Prostate gland (tissue), 2 donors: ENCODE data around the gene PLCZ1. TPM values are rescaled to one million over a fixed set of nuclear protein-coding genes. Genes with fewer than 3 reads are reported as not detected.

Experiments used
- DNase-seq: peaks from one replicate; pipeline ENCODE4 v3.0.0-alpha.2; 2019; ENCODE audit warnings: low spot score
- H3K27ac ChIP-seq, 2 donors: fragments of 200-600 bp; sonication (generic); 2 replicates each; pipeline ENCODE4 v1.5.1; 2017 to 2019
- H3K27me3 ChIP-seq: fragments of 200-600 bp; sonication (generic); replicated peaks from 2 replicates; pipeline ENCODE4 v1.5.1; 2019; ENCODE audit not compliant: insufficient read depth
- H3K36me3 ChIP-seq, 2 donors: fragments of 200-600 bp; sonication (generic); 1 replicate in 1 of 2; 2 replicates in 1 of 2; pipeline versions ENCODE4 v1.5.1 to v1.8.1; 2017 to 2019
- H3K4me1 ChIP-seq: fragments of 200-600 bp; sonication (generic); replicated peaks from 2 replicates; pipeline ENCODE4 v1.5.1; 2019
- H3K4me3 ChIP-seq, 2 donors: fragments of 200-600 bp; sonication (generic); 2 replicates each; pipeline ENCODE4 v1.5.1; 2017 to 2019
- H3K9me3 ChIP-seq: fragments of 200-600 bp; sonication (generic); 2 replicates; pipeline ENCODE4 v1.5.1; 2017
- CTCF ChIP-seq, 4 experiments: fragments of 200-600 bp in 2 of 4; fragments of 450-650 bp in 2 of 4; sonication (generic) in 2 of 4; IDR thresholded peaks; 1 replicate in 3 of 4; 2 replicates in 1 of 4; pipeline ENCODE4 v1.5.1; 2016 to 2019; ENCODE audit warnings: antibody characterized with exemption in 4 of 4, mild to moderate bottlenecking in 2 of 4, moderate library complexity in 2 of 4
- POLR2A ChIP-seq: fragments of 450-650 bp; IDR thresholded peaks from one replicate; pipeline ENCODE4 v1.6.1; 2016; ENCODE audit warnings: antibody characterized with exemption, mild to moderate bottlenecking
- POLR2AphosphoS5 ChIP-seq: sonication (generic); formaldehyde crosslinking; IDR thresholded peaks from one replicate; pipeline ENCODE4 v1.6.1; 2017; ENCODE audit warnings: antibody characterized with exemption
- WGBS: methylation state at CpG from one replicate; pipeline ENCODE4 v1.1.5; 2018; 5-methylcytosine and 5-hydroxymethylcytosine counted together
- intact Hi-C: fragments of 100-400 bp; cut with DNase I; formaldehyde crosslinking; loops from one replicate; pipeline ENCODE4 v1.14.2; 2022
- total RNA-seq, 2 donors: library from RNA; depleted of rRNA; stranded (reverse); fragments of >200 nt; gene quantifications; one replicate each; pipeline ENCODE4 v1.1.0, GENCODE V29; 2016

The PLCZ1 gene
- total RNA-seq, 2 donors from 2014 or later, result 0.85 TPM; not detected in 1

- Histone ChIP-seq H3K27ac (no peak overlapping the region), H3K27me3 (no peaks in the 10 kb centered on the region), H3K36me3 (no peaks in the 10 kb centered on the region), H3K4me1 (no peaks in the 10 kb centered on the region), H3K4me3 (no peak overlapping the region), H3K9me3 (no peaks in the 10 kb centered on the region)
- no peak for DNase-seq
- intact Hi-C loops, result no loop called here
- 74% methylated on average over 4 of the region's 4 CpGs for WGBS
- TF ChIP-seq POLR2A, result no peak
- TF ChIP-seq POLR2AphosphoS5, result no peak
- TF ChIP-seq CTCF (IDR thresholded peaks at IDR 0.05), result no peak
These were observed 11.7 kb upstream of the PLCZ1 start for GRCh38 chr12:18749386-18749957.

- Histone ChIP-seq H3K4me3 (no peak overlapping the region), H3K27me3 (no peaks in the 10 kb centered on the region), H3K4me1 (no peaks in the 10 kb centered on the region), H3K36me3 (no peaks in the 10 kb centered on the region), H3K27ac (no peak overlapping the region), H3K9me3 (no peaks in the 10 kb centered on the region)
- no peak for TF ChIP-seq POLR2A
- no peak for TF ChIP-seq POLR2AphosphoS5
- no peak for TF ChIP-seq CTCF (IDR thresholded peaks at IDR 0.05)
- 86% methylated on average over 1 of the region's 1 CpG for WGBS
- intact Hi-C loops, result no loop called here
- DNase-seq, result no peak
These were observed 10.1 kb upstream of the PLCZ1 start for GRCh38 chr12:18747895-18748294.

GRCh38 chr12:18731156-18731555 is 6.7 kb downstream of the PLCZ1 start:
- DNase-seq, result no peak
- 82% methylated on average over 5 of the region's 5 CpGs for WGBS
- Histone ChIP-seq H3K4me1 (no peaks in the 10 kb centered on the region), H3K36me3 (no peaks in the 10 kb centered on the region), H3K27ac (no peak overlapping the region), H3K27me3 (no peaks in the 10 kb centered on the region), H3K4me3 (no peak overlapping the region), H3K9me3 (no peaks in the 10 kb centered on the region)
- intact Hi-C loops, result no loop called here
- TF ChIP-seq POLR2A (no peak), CTCF (IDR thresholded peaks at IDR 0.05) (no peak), POLR2AphosphoS5 (no peak)

GRCh38 chr12:18723752-18724151 is 14.1 kb downstream of the PLCZ1 start:
- peak; percentile 19 for DNase-seq
- Histone ChIP-seq H3K36me3 (no peaks in the 10 kb centered on the region), H3K27me3 (no peaks in the 10 kb centered on the region), H3K27ac (no peak overlapping the region), H3K4me1 (no peaks in the 10 kb centered on the region), H3K9me3 (no peaks in the 10 kb centered on the region), H3K4me3 (no peak overlapping the region)
- 43% methylated on average over 2 of the region's 2 CpGs for WGBS
- TF ChIP-seq POLR2A (no peak), POLR2AphosphoS5 (peak; percentile 76)
- intact Hi-C loops, result no loop called here

- intact Hi-C loops, result no loop called here
- Histone ChIP-seq H3K27me3 (no peaks in the 10 kb centered on the region), H3K4me1 (no peaks in the 10 kb centered on the region), H3K27ac (no peak overlapping the region), H3K36me3 (no peaks in the 10 kb centered on the region), H3K4me3 (no peak overlapping the region), H3K9me3 (no peaks in the 10 kb centered on the region)
- TF ChIP-seq CTCF (IDR thresholded peaks at IDR 0.05), result no peak
- no peak for TF ChIP-seq POLR2AphosphoS5
- TF ChIP-seq POLR2A, result no peak
- WGBS, result 37% methylated on average over 1 of the region's 1 CpG
- DNase-seq, result no peak
These were observed 16.4 kb downstream of the PLCZ1 start for GRCh38 chr12:18721452-18721851.
